ENCODE data around the gene MIA2. TPM values are rescaled to one million over a fixed set of nuclear protein-coding genes. Genes with fewer than 3 reads are reported as not detected.

MIA2 gene
- total RNA-seq, 2 donors from 2014 or later, result 16.8 to 26.5 TPM

GRCh38 chr14:39319381-39319780 lies 85.7 kb downstream of the MIA2 start:
- Mint-ChIP-seq H3K36me3 (ENCODE audit: low read depth) (peaks cover 22% of the 10 kb centered on the region), H3K9me3 (no peaks in the 10 kb centered on the region), H3K4me1 (peaks cover 5% of the 10 kb centered on the region), H3K4me3 (no peak overlapping the region), H3K27ac (no peak overlapping the region), H3K27me3 (ENCODE audit: insufficient read depth) (no peaks in the 10 kb centered on the region)
- Histone ChIP-seq H3K27me3 (ENCODE audit: control insufficient read depth, insufficient read depth, low read length, poor library complexity, severe bottlenecking) (no peaks in the 10 kb centered on the region), H3K4me1 (ENCODE audit: control insufficient read depth, insufficient read depth, low read length) (peaks cover 5% of the 10 kb centered on the region), H3K9me3 (ENCODE audit: control insufficient read depth, low read length) (no peaks in the 10 kb centered on the region), H3K36me3 (ENCODE audit: control insufficient read depth, insufficient read depth, low read length) (peaks cover 21% of the 10 kb centered on the region), H3K4me3 (ENCODE audit: low read length) (no peak overlapping the region), H3K27ac (ENCODE audit: low read depth, low read length) (no peak overlapping the region), H3K9ac (ENCODE audit: extremely low read depth, low read length, poor library complexity, severe bottlenecking) (no peak overlapping the region)
- TF ChIP-seq CTCF (conservative IDR thresholded peaks at IDR 0.05), result no peak
- no peak for DNase-seq

- no peak overlapping the region for H3K4me3 Mint-ChIP-seq
- no peak overlapping the region for H3K27ac ChIP-seq (ENCODE audit: low read depth, low read length)
- H3K27me3 Mint-ChIP-seq (ENCODE audit: insufficient read depth), result no peaks in the 10 kb centered on the region
- H3K4me3 ChIP-seq (ENCODE audit: low read length), result no peak overlapping the region
- no peak for TF ChIP-seq CTCF (conservative IDR thresholded peaks at IDR 0.05)
- no peaks in the 10 kb centered on the region for H3K27me3 ChIP-seq (ENCODE audit: control insufficient read depth, insufficient read depth, low read length, poor library complexity, severe bottlenecking)
- no peak overlapping the region for H3K9ac ChIP-seq (ENCODE audit: extremely low read depth, low read length, poor library complexity, severe bottlenecking)
- H3K4me1 Mint-ChIP-seq, result peaks cover 5% of the 10 kb centered on the region
- peaks cover 22% of the 10 kb centered on the region for H3K36me3 Mint-ChIP-seq (ENCODE audit: low read depth)
- H3K9me3 ChIP-seq (ENCODE audit: control insufficient read depth, low read length), result no peaks in the 10 kb centered on the region
- no peak for DNase-seq
- peaks cover 21% of the 10 kb centered on the region for H3K36me3 ChIP-seq (ENCODE audit: control insufficient read depth, insufficient read depth, low read length)
- 100% methylated on average over 1 of the region's 1 CpG; no CpG with 5 or more reads in 1 of the 2 experiments for WGBS, 2 experiments (ENCODE audit: insufficient coverage in 1 of 2, insufficient read length in 1 of 2)
- H3K9me3 Mint-ChIP-seq, result no peaks in the 10 kb centered on the region
- no peak overlapping the region for H3K27ac Mint-ChIP-seq
- H3K4me1 ChIP-seq (ENCODE audit: control insufficient read depth, insufficient read depth, low read length), result peaks cover 5% of the 10 kb centered on the region
Observed at GRCh38 chr14:39320318-39320717, 86.6 kb downstream of the MIA2 start.

- H3K4me3 ChIP-seq (ENCODE audit: low read length), result no peak overlapping the region
- Mint-ChIP-seq H3K4me1 (no peaks in the 10 kb centered on the region), H3K27me3 (ENCODE audit: insufficient read depth) (no peaks in the 10 kb centered on the region), H3K36me3 (ENCODE audit: low read depth) (peaks cover 28% of the 10 kb centered on the region), H3K27ac (peak overlapping the region; percentile 23), H3K9me3 (no peaks in the 10 kb centered on the region), H3K4me3 (no peak overlapping the region)
- H3K9ac ChIP-seq (ENCODE audit: extremely low read depth, low read length, poor library complexity, severe bottlenecking), result no peak overlapping the region
- H3K27me3 ChIP-seq (ENCODE audit: control insufficient read depth, insufficient read depth, low read length, poor library complexity, severe bottlenecking), result no peaks in the 10 kb centered on the region
- no peak overlapping the region for H3K27ac ChIP-seq (ENCODE audit: low read depth, low read length)
- H3K9me3 ChIP-seq (ENCODE audit: control insufficient read depth, low read length), result no peaks in the 10 kb centered on the region
- no peak for DNase-seq
- no peaks in the 10 kb centered on the region for H3K4me1 ChIP-seq (ENCODE audit: control insufficient read depth, insufficient read depth, low read length)
- no peak for TF ChIP-seq CTCF (conservative IDR thresholded peaks at IDR 0.05)
- H3K36me3 ChIP-seq (ENCODE audit: control insufficient read depth, insufficient read depth, low read length), result peaks cover 28% of the 10 kb centered on the region
Observed at GRCh38 chr14:39322807-39323206, 89.1 kb downstream of the MIA2 start.
